ENCODE data around the gene UQCR11. TPM values are rescaled to one million over a fixed set of nuclear protein-coding genes. Genes with fewer than 3 reads are reported as not detected.

Gene UQCR11
- total RNA-seq, 1 experiment from 2014 or later: 256 TPM

GRCh38 chr19:1580957-1581356 is 24.3 kb downstream of the UQCR11 start:
- TF ChIP-seq EZH2 (IDR thresholded peaks at IDR 0.05; ENCODE audit: borderline replicate concordance, low read depth, low read length, poor library complexity, severe bottlenecking) (no peak), CTCF (conservative IDR thresholded peaks at IDR 0.05; ENCODE audit: low read depth, low read length) (no peak)
- BruUV-seq (replicated peaks): no TSS peak
- H3K4me1 ChIP-seq (ENCODE audit: insufficient read depth, low read length, poor library complexity, severe bottlenecking): no peaks in the 10 kb centered on the region
- peaks cover 71% of the 10 kb centered on the region for H3K36me3 ChIP-seq (ENCODE audit: insufficient read depth, low read length, poor library complexity, severe bottlenecking)
- no peak overlapping the region for H3K27ac ChIP-seq (ENCODE audit: low read depth, low read length, poor library complexity, severe bottlenecking)
- ChIA-PET CTCF (no interaction called here), POLR2A (ENCODE audit: low non-redundant PET) (no interaction called here)
- no peaks in the 10 kb centered on the region for H3K27me3 ChIP-seq (replicated peaks; ENCODE audit: insufficient read depth, low read depth, low read length, poor library complexity)
- no peak overlapping the region for H3K4me3 ChIP-seq (ENCODE audit: low read depth, low read length, poor library complexity, severe bottlenecking)
- DNase-seq (ENCODE audit: low spot score): no peak
- no peaks in the 10 kb centered on the region for H3K9me3 ChIP-seq (ENCODE audit: low read depth, low read length, poor library complexity, severe bottlenecking)
- intact Hi-C loops (cut with micrococcal nuclease; ENCODE audit: unreplicated experiment): no loop called here

- H3K27me3 ChIP-seq (replicated peaks; ENCODE audit: insufficient read depth, low read depth, low read length, poor library complexity): no peaks in the 10 kb centered on the region
- no peak overlapping the region for H3K27ac ChIP-seq (ENCODE audit: low read depth, low read length, poor library complexity, severe bottlenecking)
- peaks cover 70% of the 10 kb centered on the region for H3K36me3 ChIP-seq (ENCODE audit: insufficient read depth, low read length, poor library complexity, severe bottlenecking)
- H3K9me3 ChIP-seq (ENCODE audit: low read depth, low read length, poor library complexity, severe bottlenecking): no peaks in the 10 kb centered on the region
- H3K4me3 ChIP-seq (ENCODE audit: low read depth, low read length, poor library complexity, severe bottlenecking): no peak overlapping the region
- ChIA-PET CTCF (no interaction called here), POLR2A (ENCODE audit: low non-redundant PET) (no interaction called here)
- intact Hi-C loops (cut with micrococcal nuclease; ENCODE audit: unreplicated experiment): no loop called here
- TF ChIP-seq EZH2 (IDR thresholded peaks at IDR 0.05; ENCODE audit: borderline replicate concordance, low read depth, low read length, poor library complexity, severe bottlenecking): no peak
- TF ChIP-seq CTCF (conservative IDR thresholded peaks at IDR 0.05; ENCODE audit: low read depth, low read length): no peak
- no peak for DNase-seq (ENCODE audit: low spot score)
- BruUV-seq (replicated peaks): no TSS peak
- H3K4me1 ChIP-seq (ENCODE audit: insufficient read depth, low read length, poor library complexity, severe bottlenecking): no peaks in the 10 kb centered on the region
Observed at GRCh38 chr19:1580382-1580781, 24.9 kb downstream of the UQCR11 start.

GRCh38 chr19:1579222-1579621 is 26.0 kb downstream of the UQCR11 start:
- intact Hi-C loops (cut with micrococcal nuclease; ENCODE audit: unreplicated experiment): no loop called here
- Histone ChIP-seq H3K27ac (ENCODE audit: low read depth, low read length, poor library complexity, severe bottlenecking) (no peak overlapping the region), H3K4me1 (ENCODE audit: insufficient read depth, low read length, poor library complexity, severe bottlenecking) (no peaks in the 10 kb centered on the region), H3K27me3 (replicated peaks; ENCODE audit: insufficient read depth, low read depth, low read length, poor library complexity) (no peaks in the 10 kb centered on the region), H3K9me3 (ENCODE audit: low read depth, low read length, poor library complexity, severe bottlenecking) (no peaks in the 10 kb centered on the region), H3K4me3 (ENCODE audit: low read depth, low read length, poor library complexity, severe bottlenecking) (no peak overlapping the region), H3K36me3 (ENCODE audit: insufficient read depth, low read length, poor library complexity, severe bottlenecking) (peaks cover 66% of the 10 kb centered on the region)
- BruUV-seq (replicated peaks): no TSS peak
- no peak for DNase-seq (ENCODE audit: low spot score)
- POLR2A ChIA-PET (ENCODE audit: low non-redundant PET): interaction anchor here (0.7 kb wide), 1 partner anchor 8 kb away, joined by 4 read pairs; no protein-coding TSS in a partner anchor
- CTCF ChIA-PET: interaction anchor here (0.6 kb wide), 1 partner anchor 240 kb away, joined by 7 read pairs; no protein-coding TSS in a partner anchor
- no peak for TF ChIP-seq CTCF (conservative IDR thresholded peaks at IDR 0.05; ENCODE audit: low read depth, low read length)
- no peak for TF ChIP-seq EZH2 (IDR thresholded peaks at IDR 0.05; ENCODE audit: borderline replicate concordance, low read depth, low read length, poor library complexity, severe bottlenecking)

All from A673 (cell line).